ENCODE results near the gene PKDREJ. TPM values are rescaled to one million over a fixed set of nuclear protein-coding genes. Genes with fewer than 3 reads are reported as not detected.
A peak's percentile ranks its signal among the peaks of the same experiment; 100 is the strongest.

PKDREJ gene
- total RNA-seq, 2 experiments from 2014 or later, result not detected

GRCh38 chr22:46240907-46241306, 22.2 kb downstream of the PKDREJ start:
- Mint-ChIP-seq H3K4me1 (peaks cover 16% of the 10 kb centered on the region), H3K4me3 (no peak overlapping the region), H3K27me3 (no peaks in the 10 kb centered on the region), H3K36me3 (peaks cover 8% of the 10 kb centered on the region), H3K9me3 (no peaks in the 10 kb centered on the region), H3K27ac (no peak overlapping the region)
- DNase-seq, result no peak

DNA sequence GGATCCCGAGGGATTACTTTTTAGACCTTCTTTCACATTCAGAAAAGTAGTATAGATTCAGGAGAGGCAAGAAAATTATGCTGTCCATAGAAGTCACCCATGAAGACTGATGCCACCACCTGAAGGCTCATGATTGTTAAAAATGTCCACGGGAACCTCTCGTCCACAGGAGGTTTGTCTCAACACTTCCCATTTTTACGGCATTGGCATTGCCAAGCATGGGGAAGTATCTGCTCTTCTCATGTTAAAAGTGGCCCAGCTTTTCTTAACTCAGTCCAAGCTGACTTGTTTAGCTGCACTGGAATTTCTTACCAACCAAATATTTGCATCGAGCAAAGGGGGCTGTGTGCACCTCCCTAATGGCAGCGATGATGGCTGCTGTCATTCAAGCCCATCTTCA, 22.6 kb downstream of the PKDREJ start:
- Mint-ChIP-seq H3K36me3 (peaks cover 8% of the 10 kb centered on the region), H3K4me3 (no peak overlapping the region), H3K9me3 (no peaks in the 10 kb centered on the region), H3K27me3 (no peaks in the 10 kb centered on the region), H3K27ac (no peak overlapping the region), H3K4me1 (peaks cover 16% of the 10 kb centered on the region)
- no peak for DNase-seq

DNA sequence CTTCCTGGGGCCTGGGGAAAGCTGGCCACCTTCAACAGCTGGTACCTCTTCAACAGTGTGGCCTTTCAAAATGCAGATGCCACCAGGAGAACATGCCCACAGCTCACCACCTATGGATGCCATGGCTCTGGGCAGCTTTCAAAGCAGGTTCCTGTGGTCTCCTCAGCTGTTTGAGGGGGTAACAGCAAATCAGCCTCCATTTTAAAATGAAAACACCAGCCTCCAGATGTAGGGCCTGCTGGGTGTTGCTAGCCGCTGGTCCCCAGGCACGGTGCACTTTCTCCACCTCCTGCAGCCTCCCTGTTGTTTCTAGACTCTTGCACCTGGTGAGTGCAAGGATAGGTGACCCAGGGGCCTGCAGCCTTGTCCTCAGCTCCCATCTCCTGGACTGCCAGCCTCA, 23.1 kb downstream of the PKDREJ start:
- Mint-ChIP-seq H3K9me3 (no peaks in the 10 kb centered on the region), H3K27ac (no peak overlapping the region), H3K27me3 (no peaks in the 10 kb centered on the region), H3K36me3 (peaks cover 8% of the 10 kb centered on the region), H3K4me3 (no peak overlapping the region), H3K4me1 (peaks cover 16% of the 10 kb centered on the region)
- no peak for DNase-seq

DNA sequence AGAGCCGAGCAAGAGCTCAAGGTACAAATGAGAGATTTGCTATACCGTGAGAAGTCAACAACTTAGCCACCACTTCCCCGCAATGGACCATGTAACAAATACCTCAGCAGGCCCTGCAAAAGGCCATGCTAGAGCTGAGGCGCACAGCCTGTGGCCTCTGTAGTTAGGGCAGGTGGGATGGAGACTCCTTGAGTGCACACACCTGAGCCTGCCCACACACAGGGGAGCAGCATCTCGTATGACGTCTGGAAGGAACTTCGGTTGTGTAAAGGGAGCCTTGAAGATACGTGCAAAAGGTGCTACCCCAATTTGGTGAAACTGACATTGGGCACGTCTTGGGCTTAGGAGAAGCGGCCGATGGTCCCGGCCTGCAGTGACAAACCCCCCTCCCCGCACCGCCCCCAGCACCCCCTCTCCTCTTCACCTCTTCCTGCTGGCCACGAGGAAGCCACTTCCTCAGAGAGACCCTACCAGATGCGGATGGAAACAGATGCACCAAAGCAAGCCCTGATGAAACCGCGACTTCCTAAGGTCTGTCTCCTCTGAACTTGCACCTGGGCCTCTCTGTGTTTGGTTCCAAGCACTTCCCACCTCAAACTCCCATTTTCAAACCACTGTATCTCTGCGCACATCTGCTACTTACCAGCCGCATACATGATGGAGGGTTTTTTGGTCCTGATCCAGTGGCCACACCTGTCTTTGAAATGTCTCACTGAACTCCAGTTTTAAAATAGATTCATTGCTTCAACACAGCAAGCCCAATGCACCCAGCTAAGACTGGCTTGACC, 23.7 kb downstream of the PKDREJ start:
- H3K27ac Mint-ChIP-seq, result peak overlapping the region; percentile 52
- peak overlapping the region; percentile 12 for H3K4me3 Mint-ChIP-seq
- H3K4me1 Mint-ChIP-seq, result peaks cover 16% of the 10 kb centered on the region

GRCh38 chr22:46238541-46238940, 24.6 kb downstream of the PKDREJ start:
- no peak overlapping the region for H3K4me3 Mint-ChIP-seq
- no peak overlapping the region for H3K27ac Mint-ChIP-seq
- H3K27me3 Mint-ChIP-seq, result no peaks in the 10 kb centered on the region
- no peak for DNase-seq
- peaks cover 16% of the 10 kb centered on the region for H3K4me1 Mint-ChIP-seq
- no peaks in the 10 kb centered on the region for H3K9me3 Mint-ChIP-seq
- peaks cover 5% of the 10 kb centered on the region for H3K36me3 Mint-ChIP-seq

More for the DNA sequence above, 23.7 kb downstream of the PKDREJ start:
- no peak for DNase-seq
- Mint-ChIP-seq H3K36me3 (peaks cover 8% of the 10 kb centered on the region), H3K9me3 (no peaks in the 10 kb centered on the region), H3K27me3 (no peaks in the 10 kb centered on the region)

DNA sequence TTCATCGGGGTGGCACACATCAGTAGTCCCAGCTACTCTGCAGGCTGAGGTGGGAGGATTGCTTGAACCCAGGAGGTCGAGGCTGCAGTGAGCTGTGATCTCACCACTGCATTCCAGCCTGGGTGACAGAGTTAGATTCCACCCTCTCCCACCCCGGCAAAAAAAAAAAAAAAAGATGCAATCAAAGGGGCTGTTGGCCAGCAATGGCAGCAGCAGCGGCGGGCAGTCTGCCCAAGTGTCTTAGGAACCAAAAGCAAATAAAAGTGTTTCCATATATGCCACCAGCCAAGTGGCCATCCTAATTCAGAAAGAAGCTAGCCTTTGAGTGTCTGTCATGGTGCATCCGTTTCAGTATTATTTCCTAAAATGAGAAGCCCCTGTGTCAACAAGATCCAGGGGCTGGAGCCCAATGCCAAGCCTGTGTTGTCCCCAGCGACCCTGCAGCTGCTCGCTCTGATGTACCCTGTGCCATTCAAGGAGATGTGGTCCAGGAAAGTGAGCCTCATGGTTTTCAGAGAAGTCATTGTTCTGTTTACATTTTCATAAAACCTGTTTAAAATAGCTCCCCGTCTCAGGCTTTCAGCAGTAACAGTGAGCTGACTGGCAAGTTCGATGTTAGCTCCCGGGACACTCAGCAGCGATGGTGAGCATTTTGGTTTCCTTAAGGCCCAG, 25.6 kb downstream of the PKDREJ start:
- H3K36me3 Mint-ChIP-seq, result peaks cover 5% of the 10 kb centered on the region
- no peak overlapping the region for H3K4me3 Mint-ChIP-seq
- no peaks in the 10 kb centered on the region for H3K9me3 Mint-ChIP-seq
- H3K4me1 Mint-ChIP-seq, result peaks cover 16% of the 10 kb centered on the region
- no peak overlapping the region for H3K27ac Mint-ChIP-seq
- no peaks in the 10 kb centered on the region for H3K27me3 Mint-ChIP-seq
- DNase-seq, result no peak

DNA sequence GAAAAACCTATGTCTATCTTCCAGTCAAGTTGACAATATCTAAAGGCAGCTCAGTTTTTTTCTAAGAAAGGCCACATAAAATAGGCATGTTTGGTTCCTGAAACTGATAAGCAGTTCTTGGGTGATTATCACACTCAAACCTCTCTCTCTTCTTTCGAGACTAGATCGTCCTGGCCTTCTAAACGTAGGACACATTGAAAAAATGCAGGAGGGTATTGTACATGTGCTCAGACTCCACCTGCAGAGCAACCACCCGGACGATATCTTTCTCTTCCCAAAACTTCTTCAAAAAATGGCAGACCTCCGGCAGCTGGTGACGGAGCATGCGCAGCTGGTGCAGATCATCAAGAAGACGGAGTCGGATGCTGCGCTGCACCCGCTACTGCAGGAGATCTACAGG, 28.2 kb downstream of the PKDREJ start:
- DNase-seq, result no peak
- peaks cover 7% of the 10 kb centered on the region for H3K4me1 Mint-ChIP-seq
- no peaks in the 10 kb centered on the region for H3K27me3 Mint-ChIP-seq
- no peaks in the 10 kb centered on the region for H3K9me3 Mint-ChIP-seq
- no peak overlapping the region for H3K4me3 Mint-ChIP-seq
- H3K27ac Mint-ChIP-seq, result no peak overlapping the region
- H3K36me3 Mint-ChIP-seq, result peaks cover 5% of the 10 kb centered on the region

DNA sequence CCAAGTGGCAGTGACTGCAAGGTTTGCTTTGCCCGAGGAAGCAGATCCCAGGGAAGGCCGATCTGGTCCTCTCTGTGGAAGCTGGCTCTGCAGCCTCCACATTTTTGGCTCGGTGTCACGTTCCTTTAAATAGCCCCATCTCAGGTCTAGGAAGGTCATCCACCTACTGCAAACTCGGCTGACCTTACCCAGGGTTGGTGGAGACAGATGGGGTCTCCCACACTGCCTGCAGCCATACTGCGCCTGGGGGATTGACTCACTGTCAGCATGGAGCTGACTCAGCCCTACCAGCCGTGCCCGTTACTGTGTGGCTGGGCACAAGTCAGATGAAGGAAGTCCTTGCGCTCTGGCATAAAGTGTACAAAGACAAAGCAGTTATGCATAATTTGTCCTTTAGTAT, 29.9 kb downstream of the PKDREJ start:
- Mint-ChIP-seq H3K27ac (no peak overlapping the region), H3K27me3 (no peaks in the 10 kb centered on the region), H3K4me3 (no peak overlapping the region), H3K4me1 (no peaks in the 10 kb centered on the region), H3K9me3 (no peaks in the 10 kb centered on the region), H3K36me3 (peaks cover 4% of the 10 kb centered on the region)
- DNase-seq, result no peak

DNA sequence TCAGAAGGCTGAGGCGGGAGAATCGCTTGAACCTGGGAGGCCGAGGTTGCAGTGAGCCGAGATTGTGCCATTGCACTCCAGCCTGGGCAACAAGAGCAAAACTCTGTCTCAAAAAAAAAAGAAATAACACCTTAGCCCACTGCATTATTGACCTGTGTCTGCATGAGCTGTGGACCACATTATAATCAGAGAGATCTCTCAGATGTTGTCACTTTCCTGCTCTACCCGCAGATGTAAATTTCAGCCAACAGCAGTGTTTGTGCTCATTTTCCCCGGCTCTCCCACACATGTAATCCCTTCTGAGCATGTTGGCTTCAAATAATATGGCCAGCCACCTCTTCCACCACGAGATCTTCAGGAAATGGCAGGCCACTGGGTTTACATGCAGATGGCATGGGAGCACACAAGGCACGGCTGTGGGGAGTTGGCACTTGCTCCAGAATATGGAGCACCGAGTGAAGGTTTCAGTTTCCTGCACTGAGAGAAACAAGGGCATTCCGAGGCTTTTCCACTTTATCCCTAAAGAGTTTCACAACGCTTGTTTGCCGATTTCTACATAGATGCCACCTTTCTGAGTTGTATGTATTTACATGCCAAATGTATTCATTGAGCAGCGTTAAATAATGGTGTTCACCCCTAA, 32.8 kb downstream of the PKDREJ start:
- H3K9me3 Mint-ChIP-seq, result no peaks in the 10 kb centered on the region
- no peaks in the 10 kb centered on the region for H3K36me3 Mint-ChIP-seq
- no peak overlapping the region for H3K27ac Mint-ChIP-seq
- no peak overlapping the region for H3K4me3 Mint-ChIP-seq
- DNase-seq, result no peak
- no peaks in the 10 kb centered on the region for H3K27me3 Mint-ChIP-seq
- no peaks in the 10 kb centered on the region for H3K4me1 Mint-ChIP-seq

- no peak overlapping the region for H3K27ac Mint-ChIP-seq
- no peaks in the 10 kb centered on the region for H3K4me1 Mint-ChIP-seq
- no peak for DNase-seq
- H3K9me3 Mint-ChIP-seq, result no peaks in the 10 kb centered on the region
- H3K36me3 Mint-ChIP-seq, result no peaks in the 10 kb centered on the region
- no peaks in the 10 kb centered on the region for H3K27me3 Mint-ChIP-seq
- no peak overlapping the region for H3K4me3 Mint-ChIP-seq
These were observed 33.4 kb downstream of the PKDREJ start for GRCh38 chr22:46229701-46230100.

GRCh38 chr22:46226577-46226976, 36.6 kb downstream of the PKDREJ start:
- Mint-ChIP-seq H3K27me3 (no peaks in the 10 kb centered on the region), H3K4me1 (no peaks in the 10 kb centered on the region), H3K9me3 (no peaks in the 10 kb centered on the region), H3K27ac (no peak overlapping the region), H3K4me3 (no peak overlapping the region), H3K36me3 (no peaks in the 10 kb centered on the region)
- no peak for DNase-seq

- no peaks in the 10 kb centered on the region for H3K9me3 Mint-ChIP-seq
- H3K27me3 Mint-ChIP-seq, result no peaks in the 10 kb centered on the region
- no peak for DNase-seq
- peaks cover 5% of the 10 kb centered on the region for H3K36me3 Mint-ChIP-seq
- no peak overlapping the region for H3K4me3 Mint-ChIP-seq
- no peak overlapping the region for H3K27ac Mint-ChIP-seq
- H3K4me1 Mint-ChIP-seq, result peaks cover 6% of the 10 kb centered on the region
These were observed 37.5 kb downstream of the PKDREJ start for GRCh38 chr22:46225631-46226030.

- no peaks in the 10 kb centered on the region for H3K9me3 Mint-ChIP-seq
- no peaks in the 10 kb centered on the region for H3K27me3 Mint-ChIP-seq
- H3K4me3 Mint-ChIP-seq, result no peak overlapping the region
- H3K27ac Mint-ChIP-seq, result no peak overlapping the region
- DNase-seq, result no peak
- H3K36me3 Mint-ChIP-seq, result peaks cover 8% of the 10 kb centered on the region
- peaks cover 6% of the 10 kb centered on the region for H3K4me1 Mint-ChIP-seq
These were observed 38.2 kb downstream of the PKDREJ start for GRCh38 chr22:46224898-46225290.

GRCh38 chr22:46224044-46224897, 38.9 kb downstream of the PKDREJ start:
- no peaks in the 10 kb centered on the region for H3K9me3 Mint-ChIP-seq

DNA sequence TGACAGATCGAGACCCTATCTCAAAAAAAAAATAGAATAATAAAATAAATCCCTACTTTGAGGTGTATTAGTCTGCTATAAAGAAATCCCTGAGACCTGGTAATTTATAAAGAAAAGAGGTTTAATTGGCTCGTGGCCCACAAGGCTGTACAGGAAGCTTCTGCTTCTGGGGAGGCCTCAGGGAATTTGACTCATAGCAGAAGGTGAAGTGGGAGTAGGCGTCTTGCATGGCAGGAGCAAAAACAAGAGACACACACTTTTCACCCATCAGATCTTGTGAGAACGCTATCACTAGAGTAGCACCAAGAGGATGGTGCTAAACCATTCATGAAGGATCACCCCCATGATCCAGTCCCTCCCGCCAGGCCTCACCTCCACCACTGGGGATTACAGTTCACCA, 42.2 kb downstream of the PKDREJ start:
- Mint-ChIP-seq H3K36me3 (peaks cover 16% of the 10 kb centered on the region), H3K4me3 (no peak overlapping the region), H3K4me1 (peaks cover 11% of the 10 kb centered on the region), H3K27ac (peak overlapping the region; percentile 22), H3K9me3 (no peaks in the 10 kb centered on the region), H3K27me3 (no peaks in the 10 kb centered on the region)
- DNase-seq, result no peak

More at GRCh38 chr22:46224044-46224897, 38.9 kb downstream of the PKDREJ start:
- Mint-ChIP-seq H3K4me1 (peaks cover 10% of the 10 kb centered on the region), H3K27me3 (no peaks in the 10 kb centered on the region), H3K4me3 (no peak overlapping the region), H3K36me3 (peaks cover 13% of the 10 kb centered on the region), H3K27ac (no peak overlapping the region)
- DNase-seq, result no peak
